BLaER1 treated with 17β-estradiol and CSF1 and Interleukin-3, amounts not matched to agents 10 nM and 100 nM (cell line): ENCODE measurements around the gene TMED1.
"Not testable (repeated sequence)": the region's sequence is repeated elsewhere in the genome, so short reads cannot be mapped to it uniquely, and the experiment has no call there.

Experiments used
- H3K27ac ChIP-seq, 11 experiments: shearing (Covaris generic); formaldehyde crosslinking; 2 replicates each; pipeline ENCODE4 v1.8.1; 2022
- H3K27me3 ChIP-seq, 11 experiments: shearing (Covaris generic); formaldehyde crosslinking; 2 replicates each; pipeline ENCODE4 v1.8.1; 2022
- H3K36me3 ChIP-seq, 11 experiments: shearing (Covaris generic); formaldehyde crosslinking; 2 replicates each; pipeline ENCODE4 v1.8.1; 2022
- H3K4me1 ChIP-seq, 10 experiments: shearing (Covaris generic); formaldehyde crosslinking; 2 replicates each; pipeline ENCODE4 v1.8.1; 2022
- H3K4me2 ChIP-seq, 11 experiments: shearing (Covaris generic); formaldehyde crosslinking; 2 replicates each; pipeline ENCODE4 v1.8.1; 2022
- H3K4me3 ChIP-seq, 10 experiments: shearing (Covaris generic); formaldehyde crosslinking; 2 replicates each; pipeline ENCODE4 v1.8.1; 2022
- H3K9ac ChIP-seq, 11 experiments: shearing (Covaris generic); formaldehyde crosslinking; 2 replicates each; pipeline ENCODE4 v1.8.1; 2022
- H3K9me3 ChIP-seq, 11 experiments: shearing (Covaris generic); formaldehyde crosslinking; replicated peaks in 1 of 11; 2 replicates each; pipeline ENCODE4 v1.8.1; 2022
- H4K20me1 ChIP-seq, 11 experiments: shearing (Covaris generic); formaldehyde crosslinking; 2 replicates each; pipeline ENCODE4 v1.8.1; 2022
- Cebpa-rat ChIP-seq, 11 experiments: shearing (Covaris generic); IDR thresholded peaks; 2 replicates each; pipeline ENCODE4 v1.8.1; 2022

The TMED1 gene

DNA sequence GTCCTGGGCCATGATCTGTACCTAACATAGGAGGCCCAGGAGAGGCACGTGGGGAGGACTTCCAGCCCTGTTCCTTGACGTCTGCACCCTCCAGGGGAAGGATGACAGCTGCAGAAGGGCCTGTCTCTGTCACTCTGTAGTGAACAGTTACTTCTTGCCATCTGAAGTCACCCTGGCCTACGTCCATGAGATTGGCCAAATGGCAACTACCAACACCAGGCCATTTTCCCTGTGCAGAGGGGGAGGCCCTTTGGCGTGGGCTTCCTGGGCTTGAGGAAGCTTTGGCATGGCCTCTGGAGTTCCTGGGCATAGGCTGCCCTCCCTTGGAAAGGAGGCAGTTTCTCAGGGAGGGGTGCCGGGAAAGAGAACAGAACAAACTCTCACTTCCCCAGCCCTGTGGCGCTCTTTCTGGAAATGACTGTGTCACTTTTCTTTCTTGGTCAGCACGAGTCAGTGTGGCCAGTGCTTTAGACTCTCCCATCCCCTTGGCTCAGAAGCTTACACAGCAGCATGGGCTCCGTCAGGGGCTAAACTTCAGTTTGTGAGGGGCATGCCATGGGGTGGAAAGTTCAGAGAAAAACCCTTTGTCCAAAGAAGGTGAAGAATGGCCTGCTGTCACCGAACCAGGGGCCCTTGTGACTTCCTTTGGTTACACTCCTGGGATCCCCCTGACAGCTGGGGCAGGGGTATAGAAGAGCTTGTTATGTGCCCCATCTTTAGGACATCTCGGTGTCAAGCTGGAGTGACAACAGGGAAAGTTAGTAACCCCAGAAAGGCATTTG lies 40.6 kb upstream of the TMED1 start:
- Histone ChIP-seq H3K27me3 (no peaks in the 10 kb centered on the region), H3K4me2 (peak overlapping the region; percentile 56 to 97 (median 77)), H3K27ac (peak overlapping the region; percentile 51 to 84 (median 72); a peak in 21 of 22 replicates), H3K36me3 (peaks cover 8 to 36% (median 18%) of the 10 kb centered on the region in 11 experiments; a peak in 16 of 22 replicates), H3K9me3 (no peaks in the 10 kb centered on the region), H3K9ac (peak overlapping the region; percentile 16 to 96 (median 68); a peak in 21 of 22 replicates), H3K4me3 (peak overlapping the region in 6 of 10 experiments; percentile 11 to 30 (median 19); a peak in 6 of 20 replicates), H4K20me1 (peaks cover 28 to 92% (median 71%) of the 10 kb centered on the region in 11 experiments; a peak in 21 of 22 replicates), H3K4me1 (peaks cover 88 to 92% (median 89%) of the 10 kb centered on the region in 10 experiments)
- no peak for TF ChIP-seq Cebpa-rat (IDR thresholded peaks at IDR 0.05)

DNA sequence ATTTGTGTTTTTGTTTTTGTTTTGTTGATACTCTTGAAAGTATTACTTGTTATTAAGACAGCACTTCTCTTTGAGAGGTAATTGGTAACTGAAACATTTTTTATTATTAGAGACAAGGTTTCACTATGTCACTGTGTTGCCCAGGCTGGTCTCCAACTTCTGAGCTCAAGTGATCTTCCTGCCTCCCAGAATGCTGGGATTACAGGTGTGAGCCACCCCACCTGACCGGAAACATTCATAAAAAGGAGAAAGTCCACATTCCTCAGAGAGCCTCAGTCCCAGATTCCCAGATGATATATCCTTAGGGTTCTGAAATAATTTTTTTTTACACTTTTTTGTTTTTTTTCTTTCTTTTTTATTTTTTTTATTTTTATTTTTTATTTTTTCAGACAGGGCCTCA lies 38.0 kb upstream of the TMED1 start:
- Histone ChIP-seq H3K27ac (peak overlapping the region in 4 of 11 experiments; percentile 17 to 40 (median 25); a peak in 3 of 22 replicates), H3K36me3 (peaks cover 0 to 22% (median 8%) of the 10 kb centered on the region in 11 experiments; a peak in 11 of 22 replicates), H3K4me1 (peaks cover 73 to 82% (median 78%) of the 10 kb centered on the region in 10 experiments), H3K4me2 (peak overlapping the region; percentile 78 to 98 (median 95); a peak in 20 of 22 replicates), H3K4me3 (peak overlapping the region in 2 of 10 experiments; percentile 75 to 81; a peak in 2 of 20 replicates), H3K9me3 (no peaks in the 10 kb centered on the region), H4K20me1 (peaks cover 2 to 66% (median 46%) of the 10 kb centered on the region in 11 experiments; a peak in 18 of 22 replicates), H3K9ac (peak overlapping the region in 7 of 11 experiments; percentile 5 to 96 (median 34); a peak in 6 of 22 replicates), H3K27me3 (no peaks in the 10 kb centered on the region)
- no peak for TF ChIP-seq Cebpa-rat (IDR thresholded peaks at IDR 0.05)

DNA sequence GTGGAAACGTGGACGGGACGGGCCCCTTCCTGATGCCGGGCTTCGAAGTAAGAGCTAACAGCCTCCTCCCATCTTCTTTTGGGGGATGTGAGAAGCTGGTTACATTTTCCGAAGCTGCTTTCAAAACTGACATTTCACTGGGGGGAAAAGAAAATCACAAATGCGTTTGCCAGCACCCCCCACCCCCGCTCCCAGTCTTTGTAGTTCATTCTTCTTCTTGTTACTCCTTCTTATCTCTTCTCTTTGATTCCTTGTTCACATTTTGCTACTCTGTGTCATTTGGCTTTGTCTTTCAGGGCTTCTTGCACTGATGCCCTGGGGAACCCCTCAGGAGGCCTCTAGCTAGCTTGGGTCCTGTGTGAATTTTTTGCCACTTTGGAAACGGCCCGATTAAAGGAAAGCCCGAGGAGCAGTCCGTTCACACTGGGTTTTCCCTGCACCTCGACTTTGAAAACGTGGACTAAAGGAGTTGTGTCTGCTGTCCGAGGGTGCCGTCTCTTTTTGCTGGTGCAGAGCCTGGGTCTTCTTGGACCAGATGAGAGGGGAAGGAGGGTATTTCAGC lies 36.6 kb upstream of the TMED1 start:
- Histone ChIP-seq H3K4me1 (peaks cover 66 to 80% (median 76%) of the 10 kb centered on the region in 10 experiments), H3K36me3 (peaks cover 0 to 23% (median 8%) of the 10 kb centered on the region in 11 experiments; a peak in 11 of 22 replicates), H3K27ac (peak overlapping the region; percentile 83 to 95 (median 91); a peak in 21 of 22 replicates), H3K4me3 (peak overlapping the region; percentile 75 to 90 (median 84)), H3K9me3 (no peaks in the 10 kb centered on the region), H3K9ac (peak overlapping the region; percentile 89 to 98 (median 95)), H3K4me2 (peak overlapping the region; percentile 78 to 98 (median 95)), H3K27me3 (no peaks in the 10 kb centered on the region), H4K20me1 (peaks cover 0 to 52% (median 32%) of the 10 kb centered on the region in 11 experiments; a peak in 16 of 22 replicates)
- TF ChIP-seq Cebpa-rat (IDR thresholded peaks at IDR 0.05) = no peak

DNA sequence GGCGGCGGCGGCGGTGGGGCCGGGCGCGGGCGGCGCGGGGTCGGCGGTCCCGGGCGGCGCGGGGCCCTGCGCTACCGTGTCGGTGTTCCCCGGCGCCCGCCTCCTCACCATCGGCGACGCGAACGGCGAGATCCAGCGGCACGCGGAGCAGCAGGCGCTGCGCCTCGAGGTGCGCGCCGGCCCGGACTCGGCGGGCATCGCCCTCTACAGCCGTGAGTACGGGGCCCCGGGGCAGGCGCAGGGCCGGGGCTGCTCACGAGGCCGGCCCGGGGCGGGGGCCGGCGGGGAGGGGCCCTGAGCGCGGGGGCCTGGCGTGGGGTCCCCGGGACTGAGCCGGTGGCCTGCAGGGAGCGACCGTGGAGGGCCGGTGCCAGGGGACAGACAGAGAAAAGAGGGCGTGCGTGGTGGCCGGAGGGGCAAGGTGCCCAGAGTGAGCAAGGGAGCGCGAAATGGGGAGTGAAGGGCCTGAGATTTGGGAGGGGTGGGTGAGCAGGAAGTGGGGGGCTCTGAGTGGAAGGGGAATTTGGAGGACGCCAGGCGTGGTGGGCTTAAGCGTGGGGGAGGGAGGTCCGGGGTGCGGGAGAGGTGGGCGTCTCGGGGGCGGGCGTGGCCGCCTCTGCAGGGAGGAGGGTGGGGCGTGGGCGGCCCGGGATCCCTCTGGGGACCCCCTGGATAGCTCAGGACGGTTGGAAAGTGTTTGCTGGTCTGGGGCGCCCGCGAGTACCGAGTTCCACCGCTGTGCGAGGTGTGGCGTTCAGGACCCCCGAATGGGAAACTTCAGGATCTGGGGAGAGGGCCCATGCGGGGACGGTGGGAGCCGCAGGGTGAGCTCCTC lies 35.9 kb upstream of the TMED1 start:
- Histone ChIP-seq H3K27ac (peak overlapping the region; percentile 83 to 95 (median 91)), H3K9ac (peak overlapping the region; percentile 89 to 98 (median 95)), H3K9me3 (no peaks in the 10 kb centered on the region), H4K20me1 (peaks cover 0 to 45% (median 26%) of the 10 kb centered on the region in 11 experiments; a peak in 16 of 22 replicates), H3K27me3 (no peaks in the 10 kb centered on the region), H3K4me2 (peak overlapping the region; percentile 78 to 98 (median 95)), H3K4me1 (peaks cover 59 to 80% (median 71%) of the 10 kb centered on the region in 10 experiments), H3K36me3 (peaks cover 0 to 23% (median 8%) of the 10 kb centered on the region in 11 experiments; a peak in 11 of 22 replicates), H3K4me3 (peak overlapping the region; percentile 75 to 90 (median 84))
- TF ChIP-seq Cebpa-rat (IDR thresholded peaks at IDR 0.05) = no peak

DNA sequence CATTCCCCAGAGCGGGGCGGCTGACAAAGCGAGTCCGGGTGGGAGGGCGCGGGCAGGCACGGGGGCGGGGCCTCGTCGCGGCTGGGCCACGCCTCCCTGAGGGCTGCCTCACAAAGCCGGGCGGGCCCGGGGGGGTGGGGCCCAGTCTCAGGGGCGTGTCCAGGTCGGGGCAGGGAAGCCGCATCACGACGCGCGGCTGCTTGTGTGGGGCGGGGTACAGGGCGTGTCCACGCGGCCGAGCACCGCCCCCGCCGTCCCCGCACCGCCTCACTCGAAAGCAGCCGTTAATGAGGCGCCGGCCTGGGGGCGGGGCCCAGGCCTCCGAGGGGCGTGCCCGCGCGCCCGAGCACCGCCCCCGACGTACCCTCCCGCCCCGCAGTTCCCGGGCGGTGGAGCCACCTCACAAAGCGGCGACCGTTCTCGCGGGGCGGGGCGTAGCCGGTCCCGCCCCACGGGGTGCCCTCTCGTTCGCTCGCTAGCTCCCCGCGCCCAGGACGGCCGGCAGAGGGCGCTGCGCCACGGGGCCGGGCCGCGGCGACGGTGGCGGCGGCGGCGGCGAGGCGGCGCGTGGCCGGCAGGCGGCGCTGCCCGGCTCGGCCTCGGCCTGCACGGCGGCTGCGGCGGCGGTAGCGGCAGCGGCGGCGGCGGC lies 35.1 kb upstream of the TMED1 start, which contains the start of gene CARM1:
Gene CARM1, plus strand, starts transcription at position 599 of the 649 bp plus-strand sequence. CDS start 150 bp downstream, outside the sequence.
- peak within 1 kb of the TSS; percentile 89 to 98 (median 95) for H3K9ac ChIP-seq
- H3K36me3 ChIP-seq = peaks cover 0 to 23% (median 8%) of the 10 kb centered on the region in 11 experiments; a peak in 11 of 22 replicates
- H3K27me3 ChIP-seq = no peaks in the 10 kb centered on the region
- H3K4me2 ChIP-seq = peak within 1 kb of the TSS; percentile 80 to 98 (median 95)
- peaks cover 51 to 80% (median 66%) of the 10 kb centered on the region in 10 experiments for H3K4me1 ChIP-seq
- TF ChIP-seq Cebpa-rat (IDR thresholded peaks at IDR 0.05) = no peak
- peaks cover 0 to 37% (median 17%) of the 10 kb centered on the region in 11 experiments; a peak in 12 of 22 replicates for H4K20me1 ChIP-seq
- H3K27ac ChIP-seq = peak within 1 kb of the TSS; percentile 83 to 95 (median 91)
- peak within 1 kb of the TSS; percentile 75 to 90 (median 84) for H3K4me3 ChIP-seq
- no peaks in the 10 kb centered on the region for H3K9me3 ChIP-seq

DNA sequence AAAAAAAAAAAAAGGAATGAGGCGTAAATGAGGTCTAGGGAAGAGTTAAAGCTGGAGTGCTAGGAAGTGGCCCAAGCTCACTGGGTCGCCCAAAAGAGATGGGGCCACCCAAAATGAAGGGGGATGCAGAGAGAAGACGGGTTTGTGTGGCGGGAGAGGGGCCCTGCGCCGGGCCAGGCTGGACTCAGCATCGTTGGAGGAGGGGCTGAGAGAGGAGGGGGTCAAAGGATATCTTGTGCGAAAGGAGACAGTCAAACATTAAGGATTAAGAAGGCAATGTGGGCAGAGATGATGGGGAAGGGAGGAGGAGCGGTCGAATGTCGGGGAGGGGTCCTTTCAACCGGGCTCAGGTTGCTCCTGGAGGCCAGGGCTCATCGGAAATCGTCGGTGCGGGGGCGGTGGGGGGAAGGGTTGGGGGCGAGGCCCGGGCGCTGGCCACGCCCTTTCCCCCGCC lies 34.5 kb upstream of the TMED1 start:
- Histone ChIP-seq H3K9me3 (no peaks in the 10 kb centered on the region), H4K20me1 (peaks cover 0 to 31% (median 16%) of the 10 kb centered on the region in 11 experiments; a peak in 10 of 22 replicates), H3K27me3 (no peaks in the 10 kb centered on the region), H3K4me3 (peak overlapping the region; percentile 44 to 68 (median 56)), H3K27ac (peak overlapping the region; percentile 59 to 90 (median 82); a peak in 21 of 22 replicates), H3K4me1 (peaks cover 45 to 77% (median 60%) of the 10 kb centered on the region in 10 experiments), H3K36me3 (peaks cover 0 to 23% (median 8%) of the 10 kb centered on the region in 11 experiments; a peak in 11 of 22 replicates), H3K9ac (peak overlapping the region; percentile 58 to 81 (median 74); a peak in 20 of 22 replicates), H3K4me2 (peak overlapping the region; percentile 67 to 97 (median 89))
- TF ChIP-seq Cebpa-rat (IDR thresholded peaks at IDR 0.05) = no peak

DNA sequence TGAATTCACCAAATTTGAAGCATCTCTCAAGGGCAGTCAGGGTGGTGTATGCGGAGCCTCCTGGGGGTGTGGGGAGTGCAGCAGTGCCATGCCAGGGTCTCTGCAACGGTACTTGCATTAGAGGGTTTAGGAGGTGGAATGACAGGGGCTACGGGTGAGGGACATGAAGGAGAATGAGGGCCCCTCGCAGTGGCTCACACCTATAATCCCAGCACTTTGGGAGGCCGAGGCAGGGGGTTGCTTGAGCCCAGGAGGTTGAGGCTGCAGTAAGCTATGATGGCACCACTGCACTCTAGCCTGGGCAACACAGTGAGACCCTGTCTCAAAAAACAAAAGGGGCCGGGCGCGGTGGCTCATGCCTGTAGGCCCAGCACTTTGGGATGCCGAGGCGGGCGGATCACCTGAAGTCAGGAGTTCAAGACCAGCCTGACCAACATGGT lies 33.9 kb upstream of the TMED1 start:
- peaks cover 0 to 25% (median 15%) of the 10 kb centered on the region in 11 experiments; a peak in 10 of 22 replicates for H4K20me1 ChIP-seq
- H3K4me1 ChIP-seq = peaks cover 40 to 70% (median 56%) of the 10 kb centered on the region in 10 experiments
- H3K4me3 ChIP-seq, H3K27me3 ChIP-seq, H3K9me3 ChIP-seq: not testable (repeated sequence)
- H3K9ac ChIP-seq = peak overlapping the region in 6 of 11 experiments; percentile 72 to 81 (median 80); a peak in 7 of 22 replicates
- H3K4me2 ChIP-seq = peak overlapping the region; percentile 67 to 97 (median 89)
- peaks cover 0 to 19% (median 8%) of the 10 kb centered on the region in 11 experiments; a peak in 11 of 22 replicates for H3K36me3 ChIP-seq
- peak overlapping the region in 9 of 11 experiments; percentile 74 to 90 (median 82); a peak in 16 of 22 replicates for H3K27ac ChIP-seq
